HEK293 (cell line): ENCODE results near the gene NID1.

Experiments
- EGR2 ChIP-seq: fragments of 450-650 bp; formaldehyde crosslinking; IDR thresholded peaks from 2 replicates; pipeline ENCODE4 v1.5.1; 2016; ENCODE audit warnings: low read depth, missing biosample characterization, missing genetic modification characterization
- HOXD13 ChIP-seq: sonication (generic); formaldehyde crosslinking; IDR thresholded peaks from 2 replicates; pipeline ENCODE4 v1.8.0; 2022; ENCODE audit warnings: missing genetic modification reagents, borderline replicate concordance
- KLF16 ChIP-seq: fragments of 450-650 bp; formaldehyde crosslinking; IDR thresholded peaks from 2 replicates; pipeline ENCODE4 v1.5.1; 2017; ENCODE audit warnings: missing biosample characterization, missing genetic modification characterization
- REPIN1 ChIP-seq: fragments of 450-650 bp; formaldehyde crosslinking; IDR thresholded peaks from 2 replicates; pipeline ENCODE4 v1.5.1; 2017; ENCODE audit warnings: missing biosample characterization, missing genetic modification characterization, low read depth
- ZFP3 ChIP-seq: fragments of 450-650 bp; formaldehyde crosslinking; IDR thresholded peaks from 2 replicates; pipeline ENCODE4 v1.5.1; 2016; ENCODE audit warnings: low read depth, missing biosample characterization, missing genetic modification characterization
- ZNF133 ChIP-seq: fragments of 450-650 bp; formaldehyde crosslinking; IDR thresholded peaks from 2 replicates; pipeline ENCODE4 v1.5.1; 2016; ENCODE audit warnings: missing biosample characterization, missing genetic modification characterization
- ZNF202 ChIP-seq: fragments of 450-650 bp; formaldehyde crosslinking; IDR thresholded peaks from 2 replicates; pipeline ENCODE4 v1.5.1; 2016; ENCODE audit warnings: missing biosample characterization, missing genetic modification characterization, borderline replicate concordance
- ZNF274 ChIP-seq, 2 experiments: fragments of 200-500 bp in 1 of 2; fragments of 450-650 bp in 1 of 2; sonication (Bioruptor generic) in 1 of 2; formaldehyde crosslinking in 1 of 2; IDR thresholded peaks; 2 replicates each; pipeline versions ENCODE4 v1.5.1 to v1.6.1; 2014 to 2016; ENCODE audit warnings: borderline replicate concordance in 1 of 2, inconsistent platforms in 1 of 2, low read length in 1 of 2, missing biosample characterization in 1 of 2, missing genetic modification characterization in 1 of 2
- ZNF335 ChIP-seq: fragments of 450-650 bp; formaldehyde crosslinking; conservative IDR thresholded peaks from 2 replicates; pipeline ENCODE4 v1.5.1; 2016; ENCODE audit warnings: missing biosample characterization, missing genetic modification characterization
- ZNF404 ChIP-seq: fragments of 450-650 bp; formaldehyde crosslinking; IDR thresholded peaks from 2 replicates; pipeline ENCODE4 v1.5.1; 2017; ENCODE audit warnings: missing biosample characterization, missing genetic modification characterization
- ZNF585B ChIP-seq: fragments of 450-650 bp; formaldehyde crosslinking; IDR thresholded peaks from 2 replicates; pipeline ENCODE4 v1.5.1; 2016; ENCODE audit warnings: missing biosample characterization, missing genetic modification characterization
- ZNF624 ChIP-seq: fragments of 450-650 bp; formaldehyde crosslinking; IDR thresholded peaks from 2 replicates; pipeline ENCODE4 v1.5.1; 2017; ENCODE audit warnings: missing biosample characterization, missing genetic modification characterization
- ZNF645 ChIP-seq: fragments of 450-650 bp; formaldehyde crosslinking; IDR thresholded peaks from 2 replicates; pipeline ENCODE4; 2016; ENCODE audit warnings: missing biosample characterization, missing genetic modification characterization
- ZNF658 ChIP-seq: fragments of 450-650 bp; formaldehyde crosslinking; IDR thresholded peaks from 2 replicates; pipeline ENCODE4; 2016; ENCODE audit warnings: missing biosample characterization, missing genetic modification characterization
- ZNF707 ChIP-seq: fragments of 450-650 bp; formaldehyde crosslinking; IDR thresholded peaks from 2 replicates; pipeline ENCODE4 v1.5.1; 2016; ENCODE audit warnings: missing biosample characterization, missing genetic modification characterization
- ZNF747 ChIP-seq: fragments of 450-650 bp; formaldehyde crosslinking; IDR thresholded peaks from 2 replicates; pipeline ENCODE4 v1.5.1; 2016; ENCODE audit warnings: missing biosample characterization, missing genetic modification characterization
- ZNF830 ChIP-seq: fragments of 450-650 bp; IDR thresholded peaks from 2 replicates; pipeline ENCODE4 v1.5.0; 2018; ENCODE audit warnings: missing biosample characterization, missing genetic modification characterization, low read depth, mild to moderate bottlenecking, moderate library complexity
- TF ChIP-seq, protein P1 (sequence below): fragments of 450-650 bp; formaldehyde crosslinking; IDR thresholded peaks from 2 replicates; pipeline ENCODE4 v1.5.1; 2016; ENCODE audit warnings: missing biosample characterization, missing genetic modification characterization
- TF ChIP-seq, protein P2 (sequence below): fragments of 450-650 bp; formaldehyde crosslinking; IDR thresholded peaks from 2 replicates; pipeline ENCODE4 v1.5.1; 2016; ENCODE audit warnings: missing biosample characterization, missing genetic modification characterization
- TF ChIP-seq, protein P3 (sequence below): fragments of 450-650 bp; formaldehyde crosslinking; optimal IDR thresholded peaks from 2 replicates; pipeline ENCODE3; 2016; ENCODE audit warnings: missing biosample characterization, mild to moderate bottlenecking, missing genetic modification characterization
- TF ChIP-seq, protein P4 (sequence below): fragments of 450-650 bp; formaldehyde crosslinking; IDR thresholded peaks from 2 replicates; pipeline ENCODE4 v1.5.1; 2016; ENCODE audit warnings: missing biosample characterization, missing genetic modification characterization
- TF ChIP-seq, protein P5 (sequence below): fragments of 450-650 bp; formaldehyde crosslinking; conservative IDR thresholded peaks from 2 replicates; pipeline ENCODE4 v1.5.1; 2016; ENCODE audit warnings: low read depth, missing biosample characterization, missing genetic modification characterization
- TF ChIP-seq, protein P6 (sequence below): fragments of 450-650 bp; formaldehyde crosslinking; IDR thresholded peaks from 2 replicates; pipeline ENCODE4 v1.5.1; 2017; ENCODE audit warnings: missing biosample characterization, missing genetic modification characterization

NID1 gene

GRCh38 chr1:235971571-235972310, 93.1 kb downstream of the NID1 start (continued):
- TF ChIP-seq, protein P1, sequence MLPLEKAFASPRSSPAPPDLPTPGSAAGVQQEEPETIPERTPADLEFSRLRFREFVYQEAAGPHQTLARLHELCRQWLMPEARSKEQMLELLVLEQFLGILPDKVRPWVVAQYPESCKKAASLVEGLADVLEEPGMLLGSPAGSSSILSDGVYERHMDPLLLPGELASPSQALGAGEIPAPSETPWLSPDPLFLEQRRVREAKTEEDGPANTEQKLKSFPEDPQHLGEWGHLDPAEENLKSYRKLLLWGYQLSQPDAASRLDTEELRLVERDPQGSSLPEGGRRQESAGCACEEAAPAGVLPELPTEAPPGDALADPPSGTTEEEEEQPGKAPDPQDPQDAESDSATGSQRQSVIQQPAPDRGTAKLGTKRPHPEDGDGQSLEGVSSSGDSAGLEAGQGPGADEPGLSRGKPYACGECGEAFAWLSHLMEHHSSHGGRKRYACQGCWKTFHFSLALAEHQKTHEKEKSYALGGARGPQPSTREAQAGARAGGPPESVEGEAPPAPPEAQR (tag by site-specific recombination) = no peak
- TF ChIP-seq ZNF624 (no peak), ZNF274 (IDR thresholded peaks at IDR 0.05; ENCODE audit: low read length) (no peak), ZNF274 (tag by site-specific recombination; IDR thresholded peaks at IDR 0.05; ENCODE audit: borderline replicate concordance) (no peak), ZNF645 (no peak), ZNF747 (tag by site-specific recombination) (no peak), ZNF658 (tag by site-specific recombination) (no peak), ZFP3 (no peak), ZNF404 (tag by site-specific recombination) (no peak), KLF16 (peak; percentile 78), HOXD13 (CRISPR knock-in tag) (no peak), ZNF585B (tag by site-specific recombination) (no peak), REPIN1 (no peak), ZNF707 (tag by site-specific recombination) (no peak), EGR2 (peak; percentile 42; the same call in 1 of the 2 replicates), ZNF830 (tag by site-specific recombination) (no peak), ZNF335 (tag by site-specific recombination) (no peak), ZNF202 (tag by site-specific recombination) (no peak), ZNF133 (tag by site-specific recombination) (no peak)
- TF ChIP-seq, protein P2, sequence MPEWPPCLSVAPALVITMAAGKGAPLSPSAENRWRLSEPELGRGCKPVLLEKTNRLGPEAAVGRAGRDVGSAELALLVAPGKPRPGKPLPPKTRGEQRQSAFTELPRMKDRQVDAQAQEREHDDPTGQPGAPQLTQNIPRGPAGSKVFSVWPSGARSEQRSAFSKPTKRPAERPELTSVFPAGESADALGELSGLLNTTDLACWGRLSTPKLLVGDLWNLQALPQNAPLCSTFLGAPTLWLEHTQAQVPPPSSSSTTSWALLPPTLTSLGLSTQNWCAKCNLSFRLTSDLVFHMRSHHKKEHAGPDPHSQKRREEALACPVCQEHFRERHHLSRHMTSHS (tag by site-specific recombination) = no peak
- TF ChIP-seq, protein P3, sequence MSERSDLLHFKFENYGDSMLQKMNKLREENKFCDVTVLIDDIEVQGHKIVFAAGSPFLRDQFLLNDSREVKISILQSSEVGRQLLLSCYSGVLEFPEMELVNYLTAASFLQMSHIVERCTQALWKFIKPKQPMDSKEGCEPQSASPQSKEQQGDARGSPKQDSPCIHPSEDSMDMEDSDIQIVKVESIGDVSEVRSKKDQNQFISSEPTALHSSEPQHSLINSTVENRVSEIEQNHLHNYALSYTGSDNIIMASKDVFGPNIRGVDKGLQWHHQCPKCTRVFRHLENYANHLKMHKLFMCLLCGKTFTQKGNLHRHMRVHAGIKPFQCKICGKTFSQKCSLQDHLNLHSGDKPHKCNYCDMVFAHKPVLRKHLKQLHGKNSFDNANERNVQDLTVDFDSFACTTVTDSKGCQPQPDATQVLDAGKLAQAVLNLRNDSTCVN (tag by site-specific recombination) = no peak
- TF ChIP-seq, protein P4, sequence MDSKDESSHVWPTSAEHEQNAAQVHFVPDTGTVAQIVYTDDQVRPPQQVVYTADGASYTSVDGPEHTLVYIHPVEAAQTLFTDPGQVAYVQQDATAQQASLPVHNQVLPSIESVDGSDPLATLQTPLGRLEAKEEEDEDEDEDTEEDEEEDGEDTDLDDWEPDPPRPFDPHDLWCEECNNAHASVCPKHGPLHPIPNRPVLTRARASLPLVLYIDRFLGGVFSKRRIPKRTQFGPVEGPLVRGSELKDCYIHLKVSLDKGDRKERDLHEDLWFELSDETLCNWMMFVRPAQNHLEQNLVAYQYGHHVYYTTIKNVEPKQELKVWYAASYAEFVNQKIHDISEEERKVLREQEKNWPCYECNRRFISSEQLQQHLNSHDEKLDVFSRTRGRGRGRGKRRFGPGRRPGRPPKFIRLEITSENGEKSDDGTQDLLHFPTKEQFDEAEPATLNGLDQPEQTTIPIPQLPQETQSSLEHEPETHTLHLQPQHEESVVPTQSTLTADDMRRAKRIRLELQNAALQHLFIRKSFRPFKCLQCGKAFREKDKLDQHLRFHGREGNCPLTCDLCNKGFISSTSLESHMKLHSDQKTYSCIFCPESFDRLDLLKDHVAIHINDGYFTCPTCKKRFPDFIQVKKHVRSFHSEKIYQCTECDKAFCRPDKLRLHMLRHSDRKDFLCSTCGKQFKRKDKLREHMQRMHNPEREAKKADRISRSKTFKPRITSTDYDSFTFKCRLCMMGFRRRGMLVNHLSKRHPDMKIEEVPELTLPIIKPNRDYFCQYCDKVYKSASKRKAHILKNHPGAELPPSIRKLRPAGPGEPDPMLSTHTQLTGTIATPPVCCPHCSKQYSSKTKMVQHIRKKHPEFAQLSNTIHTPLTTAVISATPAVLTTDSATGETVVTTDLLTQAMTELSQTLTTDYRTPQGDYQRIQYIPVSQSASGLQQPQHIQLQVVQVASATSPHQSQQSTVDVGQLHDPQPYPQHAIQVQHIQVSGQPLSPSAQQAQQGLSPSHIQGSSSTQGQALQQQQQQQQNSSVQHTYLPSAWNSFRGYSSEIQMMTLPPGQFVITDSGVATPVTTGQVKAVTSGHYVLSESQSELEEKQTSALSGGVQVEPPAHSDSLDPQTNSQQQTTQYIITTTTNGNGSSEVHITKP (tag by site-specific recombination) = peak; percentile 74
- TF ChIP-seq, protein P5, sequence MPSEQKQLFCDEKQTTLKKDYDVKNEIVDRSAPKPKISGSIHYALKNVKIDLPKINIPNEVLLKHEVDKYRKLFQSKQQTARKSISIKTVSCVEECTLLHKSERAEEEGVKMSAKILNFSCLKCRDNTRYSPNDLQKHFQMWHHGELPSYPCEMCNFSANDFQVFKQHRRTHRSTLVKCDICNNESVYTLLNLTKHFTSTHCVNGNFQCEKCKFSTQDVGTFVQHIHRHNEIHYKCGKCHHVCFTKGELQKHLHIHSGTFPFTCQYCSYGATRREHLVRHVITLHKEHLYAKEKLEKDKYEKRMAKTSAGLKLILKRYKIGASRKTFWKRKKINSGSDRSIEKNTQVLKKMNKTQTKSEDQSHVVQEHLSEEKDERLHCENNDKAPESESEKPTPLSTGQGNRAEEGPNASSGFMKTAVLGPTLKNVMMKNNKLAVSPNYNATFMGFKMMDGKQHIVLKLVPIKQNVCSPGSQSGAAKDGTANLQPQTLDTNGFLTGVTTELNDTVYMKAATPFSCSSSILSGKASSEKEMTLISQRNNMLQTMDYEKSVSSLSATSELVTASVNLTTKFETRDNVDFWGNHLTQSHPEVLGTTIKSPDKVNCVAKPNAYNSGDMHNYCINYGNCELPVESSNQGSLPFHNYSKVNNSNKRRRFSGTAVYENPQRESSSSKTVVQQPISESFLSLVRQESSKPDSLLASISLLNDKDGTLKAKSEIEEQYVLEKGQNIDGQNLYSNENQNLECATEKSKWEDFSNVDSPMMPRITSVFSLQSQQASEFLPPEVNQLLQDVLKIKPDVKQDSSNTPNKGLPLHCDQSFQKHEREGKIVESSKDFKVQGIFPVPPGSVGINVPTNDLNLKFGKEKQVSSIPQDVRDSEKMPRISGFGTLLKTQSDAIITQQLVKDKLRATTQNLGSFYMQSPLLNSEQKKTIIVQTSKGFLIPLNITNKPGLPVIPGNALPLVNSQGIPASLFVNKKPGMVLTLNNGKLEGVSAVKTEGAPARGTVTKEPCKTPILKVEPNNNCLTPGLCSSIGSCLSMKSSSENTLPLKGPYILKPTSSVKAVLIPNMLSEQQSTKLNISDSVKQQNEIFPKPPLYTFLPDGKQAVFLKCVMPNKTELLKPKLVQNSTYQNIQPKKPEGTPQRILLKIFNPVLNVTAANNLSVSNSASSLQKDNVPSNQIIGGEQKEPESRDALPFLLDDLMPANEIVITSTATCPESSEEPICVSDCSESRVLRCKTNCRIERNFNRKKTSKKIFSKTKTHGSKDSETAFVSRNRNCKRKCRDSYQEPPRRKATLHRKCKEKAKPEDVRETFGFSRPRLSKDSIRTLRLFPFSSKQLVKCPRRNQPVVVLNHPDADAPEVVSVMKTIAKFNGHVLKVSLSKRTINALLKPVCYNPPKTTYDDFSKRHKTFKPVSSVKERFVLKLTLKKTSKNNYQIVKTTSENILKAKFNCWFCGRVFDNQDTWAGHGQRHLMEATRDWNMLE (tag by site-specific recombination) = peak; percentile 35; the same call in 1 of the 2 replicates
- TF ChIP-seq, protein P6, sequence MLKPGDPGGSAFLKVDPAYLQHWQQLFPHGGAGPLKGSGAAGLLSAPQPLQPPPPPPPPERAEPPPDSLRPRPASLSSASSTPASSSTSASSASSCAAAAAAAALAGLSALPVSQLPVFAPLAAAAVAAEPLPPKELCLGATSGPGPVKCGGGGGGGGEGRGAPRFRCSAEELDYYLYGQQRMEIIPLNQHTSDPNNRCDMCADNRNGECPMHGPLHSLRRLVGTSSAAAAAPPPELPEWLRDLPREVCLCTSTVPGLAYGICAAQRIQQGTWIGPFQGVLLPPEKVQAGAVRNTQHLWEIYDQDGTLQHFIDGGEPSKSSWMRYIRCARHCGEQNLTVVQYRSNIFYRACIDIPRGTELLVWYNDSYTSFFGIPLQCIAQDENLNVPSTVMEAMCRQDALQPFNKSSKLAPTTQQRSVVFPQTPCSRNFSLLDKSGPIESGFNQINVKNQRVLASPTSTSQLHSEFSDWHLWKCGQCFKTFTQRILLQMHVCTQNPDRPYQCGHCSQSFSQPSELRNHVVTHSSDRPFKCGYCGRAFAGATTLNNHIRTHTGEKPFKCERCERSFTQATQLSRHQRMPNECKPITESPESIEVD = no peak
